Subcutaneous adipose tissue (tissue), 4 donors: ENCODE measurements around the gene FGD3. TPM values are rescaled to one million over a fixed set of nuclear protein-coding genes. Genes with fewer than 3 reads are reported as not detected.

Experiments used
- CTCF ChIP-seq: fragments of 450-650 bp; IDR thresholded peaks from one replicate; pipeline ENCODE4 v1.5.1; 2016; ENCODE audit warnings: low read depth, mild to moderate bottlenecking, control low read depth, antibody characterized with exemption, moderate library complexity
- total RNA-seq, 4 donors: library from RNA; depleted of rRNA; stranded (reverse); fragments of >200 nt; gene quantifications; one replicate each; pipeline ENCODE4 v1.1.0, GENCODE V29; 2016

Gene FGD3
- total RNA-seq, 4 donors from 2014 or later, result 4.1 to 15.6 (median 11.7) TPM

GRCh38 chr9:92949266-92949982 lies 2.1 kb downstream of the FGD3 start:
- TF ChIP-seq CTCF, result no peak

DNA sequence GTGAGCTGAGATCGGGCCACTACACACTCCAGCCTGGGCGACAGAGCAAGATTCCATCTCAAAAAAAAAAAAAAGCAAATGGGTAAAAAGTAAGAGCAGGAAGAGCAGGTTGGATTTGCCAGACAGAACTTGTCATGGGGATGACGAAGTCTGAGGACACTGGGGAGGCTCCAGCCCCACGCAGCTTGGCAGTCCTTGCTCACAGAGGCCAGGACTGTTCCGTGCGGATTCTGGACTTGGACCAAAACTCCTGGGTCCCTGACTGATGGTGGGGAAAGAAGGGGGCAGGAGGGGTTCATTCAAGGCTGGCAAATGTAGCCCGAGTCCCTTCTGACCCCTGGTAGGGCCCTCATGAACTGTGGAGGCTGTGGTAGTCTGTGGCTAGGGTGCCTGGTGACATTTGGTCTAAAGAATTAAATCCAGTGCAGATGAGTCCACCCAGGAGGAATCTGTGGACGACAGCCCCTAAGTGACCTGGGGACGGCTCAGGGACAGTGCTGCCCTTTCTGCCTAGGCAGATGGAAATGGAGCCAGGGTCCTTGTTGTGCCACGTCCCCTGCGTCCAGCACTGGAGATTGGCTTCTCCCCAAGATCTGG lies 3.1 kb downstream of the FGD3 start:
- no peak for TF ChIP-seq CTCF

DNA sequence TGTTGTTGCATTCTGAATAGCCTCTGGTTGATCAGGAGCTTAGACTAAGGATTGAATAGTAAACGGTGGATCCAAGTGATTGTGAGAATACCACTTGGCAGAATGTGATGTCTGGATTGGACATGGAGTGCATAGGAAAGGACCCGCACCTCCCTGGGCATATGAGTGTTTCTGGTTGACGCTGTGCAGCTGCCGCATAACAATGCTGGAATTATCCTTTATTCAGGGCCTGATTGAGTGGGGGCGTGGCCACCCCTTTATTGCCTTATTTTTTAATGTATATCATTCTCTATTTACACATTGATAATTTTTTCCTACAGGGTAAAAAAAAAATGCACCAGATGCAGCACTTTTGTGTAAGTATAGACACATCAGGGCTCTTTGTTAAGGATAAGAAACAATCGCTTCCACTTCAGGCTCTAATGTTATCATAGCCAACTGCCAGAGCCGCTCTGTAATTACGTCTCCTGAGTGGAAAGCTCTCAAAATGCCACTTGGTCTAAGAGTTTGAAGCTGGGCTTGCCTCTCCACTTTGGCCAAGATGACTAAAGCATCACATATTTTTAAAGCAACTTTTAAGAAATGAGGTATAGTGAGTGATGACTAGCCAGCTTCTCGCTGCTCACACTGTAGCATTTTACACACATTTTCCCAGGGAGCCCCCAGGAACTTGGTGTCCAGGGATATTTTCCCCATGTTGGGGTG lies 5.7 kb downstream of the FGD3 start:
- TF ChIP-seq CTCF, result no peak

- TF ChIP-seq CTCF, result no peak
Observed at GRCh38 chr9:92954049-92954861, 6.9 kb downstream of the FGD3 start.

GRCh38 chr9:92954886-92955285 lies 7.6 kb downstream of the FGD3 start:
- no peak for TF ChIP-seq CTCF

DNA sequence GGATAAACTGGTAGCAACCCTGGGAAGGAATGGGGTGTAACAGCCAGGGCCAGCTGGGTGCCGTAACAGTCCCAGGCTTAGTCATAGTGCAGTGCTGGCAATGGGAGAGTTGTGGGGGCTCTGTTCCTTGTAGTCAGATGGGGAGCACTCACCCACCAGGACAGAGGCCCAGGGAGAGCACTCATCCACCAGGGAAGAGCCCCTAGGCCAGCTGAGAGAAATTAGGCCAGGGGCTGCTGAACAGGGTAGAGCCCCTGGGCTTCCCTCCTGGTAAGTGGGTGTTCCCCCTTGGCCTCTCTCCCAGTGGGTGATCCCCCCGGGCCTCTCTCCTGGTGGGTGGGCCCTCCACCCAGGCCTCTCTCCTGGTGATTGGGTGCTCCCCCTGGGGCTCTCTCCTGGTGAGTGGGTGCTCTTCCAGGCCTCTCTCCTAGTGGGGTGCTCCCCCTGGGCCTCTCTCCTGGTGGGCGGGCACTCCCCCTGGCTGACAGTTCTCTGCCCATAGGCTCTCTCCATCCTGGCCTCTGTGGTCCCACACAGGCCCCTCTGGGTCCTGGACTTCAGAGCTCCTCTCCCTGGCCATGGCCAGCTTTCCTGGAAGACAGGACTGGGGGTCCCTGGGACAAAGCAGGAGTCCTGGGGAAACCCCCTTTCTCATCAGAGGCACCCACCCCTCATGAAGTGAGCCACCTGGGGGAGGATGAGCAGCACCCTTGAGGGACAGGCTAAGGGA lies 13.4 kb downstream of the FGD3 start:
- no peak for TF ChIP-seq CTCF
